GM19043 (cell line): ENCODE data around the gene HAND2.

ENCODE experiments used
- ATAC-seq: cut with Tn5 transposase; IDR thresholded peaks from one replicate; pipeline ENCODE4 v1.9.1; 2021; ENCODE audit warnings: low read depth; ENCODE audit not compliant: unreplicated experiment

The HAND2 gene

DNA sequence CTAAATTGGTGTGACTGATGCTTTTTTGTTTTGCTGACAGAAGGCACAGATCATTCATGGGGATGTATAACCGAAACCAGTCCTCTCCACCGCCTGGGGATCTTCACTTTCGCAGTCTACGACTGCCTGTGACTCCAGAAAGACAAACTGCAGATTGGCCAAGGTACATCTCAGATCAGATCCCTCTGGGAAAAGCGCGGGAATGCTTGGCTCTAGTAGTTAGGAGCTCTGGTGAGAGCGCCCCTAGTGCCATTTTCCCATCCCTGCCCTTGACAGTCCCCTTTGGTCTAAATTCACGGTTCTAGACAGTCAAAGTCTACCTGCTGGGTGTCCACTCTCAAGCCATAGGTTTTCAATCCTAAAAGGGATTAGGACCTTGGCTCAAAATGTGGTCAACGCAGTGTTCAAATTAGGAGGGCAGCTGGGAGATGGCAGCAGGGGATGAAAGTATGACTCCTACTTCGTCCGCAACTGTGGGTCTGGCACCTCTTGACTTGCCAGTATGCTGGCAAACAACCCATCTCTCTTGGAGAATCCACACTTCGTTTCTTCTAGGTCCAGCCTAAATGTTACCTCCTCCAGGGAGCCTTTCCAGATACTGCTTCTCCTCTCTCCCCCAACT is 6.9 kb upstream of the HAND2 start:
- no peak for ATAC-seq

GRCh38 chr4:173535957-173536356 is 5.9 kb upstream of the HAND2 start:
- ATAC-seq = no peak

- ATAC-seq = no peak
These were observed 5.3 kb upstream of the HAND2 start for GRCh38 chr4:173535165-173535902.

DNA sequence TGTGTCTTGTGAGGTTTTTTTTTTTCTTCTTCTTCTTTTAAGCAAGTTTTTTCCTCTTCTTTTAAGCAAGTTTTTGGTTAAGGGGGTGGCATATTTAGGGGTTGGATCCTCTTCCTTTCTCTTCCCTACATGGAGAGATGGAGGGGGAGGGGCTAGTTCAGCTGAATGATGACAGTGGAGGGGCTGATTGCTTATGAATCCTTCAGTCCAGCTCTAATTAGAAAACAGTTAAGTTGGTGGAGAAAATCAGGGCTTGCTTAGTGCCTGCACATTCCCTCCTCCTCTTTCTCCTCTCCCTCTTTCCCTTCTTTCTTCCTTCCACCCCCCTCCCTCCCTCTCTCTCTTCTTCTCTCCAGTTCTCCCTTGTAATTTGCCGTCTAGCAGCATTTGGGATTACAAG is 4.4 kb upstream of the HAND2 start:
- ATAC-seq = no peak

DNA sequence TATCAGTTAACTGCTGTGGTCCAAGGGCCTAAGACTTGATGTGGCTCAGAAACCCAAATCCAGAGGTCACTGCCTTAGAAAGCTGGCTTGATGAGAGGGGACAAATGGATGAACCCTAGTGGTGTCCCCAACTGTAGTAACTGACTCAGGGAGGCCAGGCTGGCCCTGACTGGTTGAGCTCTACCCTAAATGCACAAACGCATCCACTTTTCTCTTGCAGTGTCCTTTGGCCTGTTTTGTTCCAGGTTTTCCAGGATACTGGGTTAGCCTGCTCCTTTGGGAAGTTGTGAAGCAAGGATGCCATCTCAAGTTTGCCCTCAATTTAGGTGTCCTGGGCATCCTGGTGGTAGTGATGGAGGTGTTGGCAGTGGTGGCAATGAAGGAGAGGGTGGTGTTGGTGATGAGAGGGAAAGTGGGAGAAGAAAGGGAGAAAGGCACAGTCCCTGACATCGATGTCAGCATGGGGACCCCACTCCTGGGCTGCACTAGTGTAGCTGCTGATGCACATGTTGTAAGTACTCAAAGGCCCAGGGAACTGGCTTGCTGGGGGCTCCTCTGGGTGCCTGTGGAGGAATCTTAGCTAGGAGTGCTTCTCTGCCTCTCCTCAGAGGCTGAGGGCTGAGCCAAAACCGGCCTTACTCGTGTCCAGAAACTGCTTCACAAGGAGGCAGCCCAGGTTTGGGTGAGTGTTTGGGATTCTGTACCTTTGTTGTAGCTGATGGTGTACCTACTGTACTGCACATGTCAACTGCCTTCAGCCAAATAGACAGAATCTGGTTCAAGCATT is 2.9 kb upstream of the HAND2 start:
- ATAC-seq = no peak

GRCh38 chr4:173531086-173531965 is 1.3 kb upstream of the HAND2 start:
- ATAC-seq = no peak

GRCh38 chr4:173530326-173531085 is 477 bp upstream of the HAND2 start:
- no peak for ATAC-seq

GRCh38 chr4:173528378-173529321 is 1.4 kb downstream of the HAND2 start:
- ATAC-seq = no peak

GRCh38 chr4:173527103-173527891 is 2.7 kb downstream of the HAND2 start:
- ATAC-seq = no peak

DNA sequence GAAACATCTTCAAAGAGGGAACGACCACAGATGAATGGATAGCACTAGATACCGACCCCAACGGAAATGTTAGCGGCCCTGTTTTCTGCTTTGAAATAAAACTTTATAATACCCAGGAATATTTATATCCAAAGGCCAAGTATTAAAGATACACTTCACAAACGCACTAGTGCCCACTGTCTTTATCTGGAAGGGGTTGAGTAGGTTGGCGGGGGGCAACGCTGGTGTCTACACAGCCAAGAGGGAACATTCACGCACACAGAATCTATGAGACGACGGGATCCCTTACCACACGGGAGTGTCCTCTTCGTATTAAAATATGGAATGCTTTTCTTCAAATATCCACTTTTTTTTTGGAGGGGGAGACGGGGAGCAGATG is 3.3 kb downstream of the HAND2 start:
- no peak for ATAC-seq

GRCh38 chr4:173526027-173526482 is 4.0 kb downstream of the HAND2 start:
- ATAC-seq = no peak

DNA sequence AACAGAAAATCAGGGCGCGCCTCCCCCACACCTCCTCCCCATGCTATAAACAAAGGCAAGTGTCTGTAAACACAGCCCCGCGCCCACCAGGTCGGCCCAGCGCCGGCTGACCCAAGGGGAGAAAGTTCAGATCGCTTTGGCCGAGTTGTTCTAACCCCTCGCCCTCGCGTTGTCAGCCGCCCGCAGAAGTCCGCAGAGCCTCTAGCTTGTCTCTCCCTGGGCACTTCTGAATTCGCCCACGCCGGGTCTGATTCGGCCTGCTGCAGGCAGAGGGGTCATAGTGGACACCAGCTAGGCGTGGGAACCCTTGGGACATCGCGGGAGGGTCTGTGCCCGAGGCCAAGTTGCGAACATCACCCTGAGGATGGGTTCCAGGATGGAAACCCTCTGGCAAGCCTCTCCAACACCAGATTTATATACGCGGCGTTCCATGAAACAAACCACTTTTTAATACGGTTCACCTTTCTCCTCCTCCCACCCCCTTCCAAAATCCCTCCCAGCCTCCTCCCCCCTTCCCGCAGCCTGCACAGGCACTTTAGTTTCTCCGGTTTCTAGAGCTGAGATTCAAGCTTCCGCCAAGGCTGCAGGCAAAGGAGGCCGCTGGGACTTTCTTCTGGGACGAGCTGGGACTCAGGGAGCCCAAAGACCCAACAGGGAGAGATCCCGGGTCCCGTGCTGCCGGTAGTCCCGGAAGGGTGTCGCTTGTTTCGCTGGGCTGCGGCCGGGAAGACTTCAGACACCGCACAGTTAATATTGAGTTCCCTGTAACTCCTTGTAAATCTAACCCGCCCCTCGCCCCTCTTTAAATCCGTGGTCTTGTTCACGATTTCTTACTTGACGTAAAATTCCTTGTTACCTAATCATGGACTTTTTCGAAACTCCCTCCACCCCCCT is 4.7 kb downstream of the HAND2 start:
- no peak for ATAC-seq

GRCh38 chr4:173524218-173525117 is 5.6 kb downstream of the HAND2 start:
- ATAC-seq = no peak

- no peak for ATAC-seq
These were observed 7.1 kb downstream of the HAND2 start for GRCh38 chr4:173522951-173523395.

DNA sequence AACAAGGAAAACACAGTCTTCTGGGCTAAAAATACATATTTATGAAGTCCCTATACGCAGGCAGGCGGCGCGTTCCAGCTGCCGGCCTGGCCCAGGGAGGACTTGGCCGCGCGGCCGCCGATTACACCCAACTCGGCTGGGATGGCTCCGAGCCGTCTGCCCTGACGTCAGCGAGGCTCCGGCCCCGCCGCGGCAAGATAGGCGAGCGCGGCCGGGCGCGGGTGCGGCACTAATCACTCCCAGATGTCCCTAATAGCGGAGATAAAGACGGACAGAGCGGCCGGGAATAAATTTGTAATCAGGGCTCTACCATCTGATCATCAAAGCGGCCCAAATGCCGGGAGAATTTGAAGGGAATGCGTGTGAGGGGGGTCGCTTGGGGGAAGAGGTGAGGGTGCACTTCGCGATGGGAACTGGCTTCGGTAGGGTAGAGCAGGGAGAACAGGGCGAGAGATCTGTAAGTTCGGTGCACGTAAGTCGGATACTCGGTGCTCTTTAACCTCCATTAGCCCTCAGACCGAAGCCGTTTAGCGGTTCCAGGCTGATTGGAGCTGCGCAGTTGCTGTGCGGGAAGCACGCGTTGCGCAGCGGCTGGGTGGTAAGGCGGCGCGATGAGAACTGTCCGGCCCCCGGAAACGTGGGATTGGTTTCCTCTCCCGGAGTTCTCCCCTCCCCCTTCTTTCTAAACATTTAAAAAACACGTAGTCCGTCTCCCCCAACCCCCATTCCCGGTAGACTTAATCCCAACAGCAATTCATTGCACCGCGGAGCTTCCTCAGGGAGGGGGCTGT is 7.7 kb downstream of the HAND2 start:
- ATAC-seq = no peak
